NCI-H2081 treated with DMSO at 0.1 percent for 48 hours (cell line): Measurements from ENCODE around the gene GRAP2.
"Not testable (repeated sequence)": the region's sequence is repeated elsewhere in the genome, so short reads cannot be mapped to it uniquely, and the experiment has no call there.

Experiments used
- DNase-seq: peaks from one replicate; lab custom pipeline; 2025; lab: John Stamatoyannopoulos, UW

Gene GRAP2

DNA sequence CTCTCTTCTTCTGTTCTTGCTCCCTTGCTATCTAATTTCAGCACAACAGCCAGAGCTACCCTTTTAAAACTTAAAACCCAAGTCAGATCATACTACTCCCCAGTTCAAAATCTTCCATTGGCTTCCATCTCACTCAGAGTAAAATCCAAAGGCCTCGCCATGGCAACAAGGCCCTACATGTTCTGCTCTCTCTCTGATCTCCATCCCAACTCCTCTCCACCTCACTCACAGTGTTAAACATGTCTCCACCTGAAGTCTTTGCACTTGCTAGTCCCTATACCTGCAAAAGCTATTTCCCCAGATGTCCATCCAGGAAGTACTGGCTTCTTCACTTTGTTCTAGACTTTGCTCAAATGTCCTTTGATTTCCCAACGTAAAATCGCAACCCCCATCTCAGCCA lies 3.0 kb upstream of the GRAP2 start:
- no peak for DNase-seq

GRCh38 chr22:39898997-39899396 lies 1.9 kb upstream of the GRAP2 start:
- DNase-seq = no peak

GRCh38 chr22:39901565-39902146 lies 772 bp downstream of the GRAP2 start:
- no peak for DNase-seq

DNA sequence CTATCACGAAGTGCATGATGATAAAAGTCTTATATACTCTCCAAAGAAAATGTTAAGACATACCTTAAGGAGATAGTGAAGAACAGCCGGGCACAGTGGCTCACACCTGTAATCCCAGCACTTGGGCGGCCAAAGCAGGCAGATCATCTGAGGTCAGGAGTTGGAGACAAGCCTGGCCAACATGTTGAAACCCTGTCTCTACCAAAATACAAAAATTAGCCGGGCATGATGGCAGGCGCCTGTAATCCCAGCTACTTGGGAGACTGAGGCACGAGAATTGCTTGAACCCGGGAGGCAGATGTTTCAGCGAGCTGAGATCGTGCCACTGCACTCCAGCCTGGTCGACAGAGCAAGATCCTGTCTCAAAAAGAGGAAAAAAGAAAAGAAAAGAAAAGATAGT lies 3.1 kb downstream of the GRAP2 start:
- not testable (repeated sequence) for DNase-seq

GRCh38 chr22:39904862-39905261 lies 4.0 kb downstream of the GRAP2 start:
- no peak for DNase-seq

GRCh38 chr22:39905687-39906086 lies 4.8 kb downstream of the GRAP2 start:
- DNase-seq = no peak

- DNase-seq = no peak
Observed at GRCh38 chr22:39906207-39906606, 5.3 kb downstream of the GRAP2 start.

- no peak for DNase-seq
Observed at GRCh38 chr22:39907047-39907446, 6.2 kb downstream of the GRAP2 start.

- DNase-seq = no peak
Observed at GRCh38 chr22:39907605-39908097, 6.8 kb downstream of the GRAP2 start.

- no peak for DNase-seq
Observed at GRCh38 chr22:39908136-39908535, 7.3 kb downstream of the GRAP2 start.

- DNase-seq = no peak
Observed at GRCh38 chr22:39908737-39909136, 7.9 kb downstream of the GRAP2 start.

DNA sequence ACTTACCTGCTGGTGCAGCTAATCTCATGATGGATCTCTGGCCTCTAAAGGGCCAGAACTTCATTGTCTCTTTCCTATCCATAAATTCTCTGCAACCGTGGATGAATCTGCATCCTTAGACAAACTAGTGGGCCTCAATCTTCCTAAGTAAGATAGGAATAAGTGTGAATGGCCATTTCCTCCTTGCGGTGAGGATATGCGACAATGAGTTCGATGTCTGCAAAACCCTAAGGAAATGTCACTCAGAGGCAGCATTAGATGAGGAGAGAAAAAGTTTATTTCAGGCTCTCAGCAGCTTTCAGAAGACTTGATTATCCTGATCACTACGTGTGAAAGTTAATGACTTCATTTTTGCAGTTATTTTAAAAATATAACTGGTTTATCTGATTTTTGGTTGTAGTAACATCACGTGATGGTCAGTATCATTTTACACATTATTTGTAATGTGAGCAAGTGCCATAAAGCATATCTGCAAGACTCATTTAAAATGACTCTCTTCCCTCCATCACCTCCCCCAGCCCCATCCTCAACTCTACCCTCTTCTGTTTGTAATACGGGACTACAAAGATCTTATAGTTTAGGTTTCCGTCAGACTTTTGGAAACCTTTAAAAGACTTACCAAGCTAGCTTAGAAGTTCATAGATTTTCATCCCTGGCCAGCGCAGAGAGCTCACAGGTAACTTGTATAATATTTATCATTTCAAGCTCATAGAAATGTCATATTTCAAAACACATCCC lies 10.2 kb downstream of the GRAP2 start:
- no peak for DNase-seq

GRCh38 chr22:39913321-39913720 lies 12.4 kb downstream of the GRAP2 start:
- no peak for DNase-seq

GRCh38 chr22:39913886-39914285 lies 13.0 kb downstream of the GRAP2 start:
- DNase-seq = no peak

DNA sequence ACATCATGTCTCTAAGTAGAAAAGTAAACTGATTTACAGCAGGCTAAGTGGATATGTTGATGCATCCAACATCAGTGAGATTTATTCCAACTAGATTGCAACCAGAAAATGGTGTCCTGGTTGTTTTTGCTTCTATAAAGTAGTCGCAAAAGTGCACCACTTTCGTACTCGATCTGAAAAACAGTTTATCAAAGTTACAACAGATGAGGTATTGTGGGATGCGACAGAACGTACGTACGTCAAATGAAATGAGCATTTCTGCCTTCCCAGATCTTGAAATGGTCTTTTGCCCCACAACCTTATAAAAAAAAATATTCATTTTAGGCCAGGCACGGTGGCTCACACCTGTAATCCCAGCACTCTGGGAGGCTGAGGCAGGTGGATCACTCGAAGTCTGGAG lies 13.7 kb downstream of the GRAP2 start:
- no peak for DNase-seq

DNA sequence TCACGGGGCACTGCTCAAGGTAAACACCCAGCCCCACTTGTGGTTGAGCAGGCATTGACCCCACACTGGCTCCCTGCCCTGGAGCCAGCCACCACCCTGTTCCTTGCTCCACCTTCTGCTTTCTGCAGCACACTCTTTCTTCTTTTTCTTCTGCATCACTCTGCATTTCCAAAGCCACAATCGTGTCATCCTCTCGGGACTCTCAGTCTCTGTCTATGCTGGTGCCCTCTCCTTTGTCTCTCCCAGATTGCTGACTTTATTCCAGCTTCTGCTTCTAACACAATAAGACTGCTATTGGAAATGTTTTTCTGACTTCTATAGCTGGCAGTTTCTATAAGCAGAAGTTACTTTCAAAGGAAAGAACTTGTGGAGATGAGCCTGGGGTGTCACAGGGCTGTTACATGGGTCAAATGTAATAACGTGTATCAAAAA lies 14.4 kb downstream of the GRAP2 start:
- no peak for DNase-seq

DNA sequence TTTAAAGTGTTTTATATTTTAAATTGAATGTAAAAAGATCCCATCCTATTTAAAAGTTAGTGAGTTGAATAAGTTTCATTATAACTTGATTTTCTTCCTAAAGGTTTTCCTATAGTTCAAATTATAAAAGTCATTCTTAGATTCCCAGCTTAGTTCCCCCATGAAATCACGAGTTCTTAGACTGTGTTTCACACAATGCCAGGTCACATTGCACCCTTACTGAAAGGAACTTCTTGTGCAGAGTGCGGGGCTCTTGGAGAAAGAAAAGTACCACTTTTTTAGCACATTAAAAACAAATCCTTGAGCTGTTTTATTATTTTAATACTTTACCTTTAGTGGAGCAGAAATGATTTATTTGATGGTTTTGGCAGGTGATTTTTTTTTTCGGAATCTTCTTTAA lies 15.6 kb downstream of the GRAP2 start:
- no peak for DNase-seq

GRCh38 chr22:39917197-39917643 lies 16.3 kb downstream of the GRAP2 start:
- no peak for DNase-seq

GRCh38 chr22:39917776-39918495 lies 17.1 kb downstream of the GRAP2 start:
- no peak for DNase-seq

GRCh38 chr22:39920134-39920743 lies 19.4 kb downstream of the GRAP2 start:
- DNase-seq = no peak

DNA sequence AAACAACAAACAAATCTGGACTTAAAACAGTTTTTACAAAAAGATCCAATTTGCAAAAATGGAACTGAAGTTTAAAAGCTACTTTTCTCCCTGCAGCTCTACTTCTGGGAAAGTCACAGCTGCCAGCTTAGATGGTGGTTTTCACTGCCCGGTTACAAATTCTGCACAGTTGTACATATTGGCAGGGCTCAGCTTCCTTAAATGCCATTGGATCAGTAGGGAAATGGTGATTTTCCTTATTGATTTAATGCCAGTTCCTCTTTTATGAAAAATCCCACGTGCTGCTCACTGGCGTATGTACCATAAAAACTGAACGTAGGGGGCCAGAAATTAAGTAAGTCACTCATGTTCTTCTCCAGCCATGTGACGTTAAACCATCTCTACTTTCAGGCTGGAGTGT lies 22.8 kb downstream of the GRAP2 start:
- no peak for DNase-seq

- no peak for DNase-seq
Observed at GRCh38 chr22:39924286-39924685, 23.4 kb downstream of the GRAP2 start.

DNA sequence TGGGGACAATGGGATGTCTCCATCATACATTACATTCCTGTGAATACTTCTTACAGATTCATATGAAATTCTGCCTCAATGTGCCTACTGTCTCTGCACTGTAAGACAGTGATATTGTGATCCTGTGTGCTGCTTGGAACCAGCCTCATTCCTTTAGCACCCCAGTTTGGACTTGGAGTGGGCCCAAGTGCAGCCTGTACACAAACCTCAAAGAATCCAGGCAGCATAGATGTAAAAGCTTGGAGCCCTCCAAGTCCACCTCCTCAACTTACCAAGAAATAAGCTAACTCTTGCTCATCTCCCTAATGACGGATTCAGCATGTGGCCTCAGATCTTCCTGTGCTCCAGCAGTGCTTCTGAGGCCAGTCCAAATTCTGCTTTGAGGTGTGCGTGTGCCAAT lies 24.4 kb downstream of the GRAP2 start:
- DNase-seq = no peak
